K562 (cell line): ENCODE data around the gene DPP3. TPM values are rescaled to one million over a fixed set of nuclear protein-coding genes. Genes with fewer than 3 reads are reported as not detected.

Experiments
- BRF1 ChIP-seq: IDR thresholded peaks from 3 replicates; pipeline ENCODE4 v1.6.1; 2011; ENCODE audit warnings: borderline replicate concordance, mild to moderate bottlenecking; ENCODE audit not compliant: insufficient read length; ENCODE audit errors: extremely low read depth
- CREM ChIP-seq: IDR thresholded peaks from 2 replicates; pipeline ENCODE4 v1.6.1; 2014; ENCODE audit warnings: antibody characterized with exemption, low read depth
- EHMT2 ChIP-seq: fragments of 450-650 bp; IDR thresholded peaks from 2 replicates; pipeline ENCODE4 v1.6.1; 2018; ENCODE audit warnings: antibody characterized with exemption
- HLTF ChIP-seq: fragments of 450-650 bp; IDR thresholded peaks from 2 replicates; pipeline ENCODE4 v1.6.1; 2016
- MCM2 ChIP-seq: fragments of 450-650 bp; IDR thresholded peaks from 2 replicates; pipeline ENCODE4 v1.6.1; 2017; ENCODE audit warnings: low read depth, mild to moderate bottlenecking
- MYBL2 ChIP-seq, 2 experiments: fragments of 450-650 bp in 1 of 2; sonication (generic) in 1 of 2; formaldehyde crosslinking in 1 of 2; IDR thresholded peaks; 2 replicates each; pipeline versions ENCODE4 v1.6.1 to v1.8.1; 2017 to 2022; ENCODE audit warnings: borderline replicate concordance in 1 of 2, inconsistent platforms in 1 of 2, low read depth in 1 of 2, mild to moderate bottlenecking in 1 of 2, missing genetic modification reagents in 1 of 2, moderate library complexity in 1 of 2
- NCOA6 ChIP-seq: fragments of 450-650 bp; IDR thresholded peaks from 2 replicates; pipeline ENCODE4 v1.6.1; 2017; ENCODE audit warnings: mild to moderate bottlenecking
- PHB2 ChIP-seq: fragments of 450-650 bp; IDR thresholded peaks from 2 replicates; pipeline ENCODE4 v1.6.1; 2017; ENCODE audit warnings: low read depth
- POLR2AphosphoS2 ChIP-seq: IDR thresholded peaks from 2 replicates; pipeline ENCODE4 v1.6.1; 2012; ENCODE audit warnings: low read length, improper control_type of control experiment
- SMAD3 ChIP-seq: fragments of 450-650 bp; formaldehyde crosslinking; conservative IDR thresholded peaks from 2 replicates; pipeline ENCODE4 v1.4.0; 2020; ENCODE audit warnings: mild to moderate bottlenecking
- SMARCA5 ChIP-seq: fragments of 450-650 bp; IDR thresholded peaks from 2 replicates; pipeline ENCODE4 v1.6.1; 2016
- SNRNP70 ChIP-seq: fragments of 200-400 bp; formaldehyde crosslinking; optimal IDR thresholded peaks from 2 replicates; pipeline ENCODE3; 2017; ENCODE audit warnings: low read depth, low read length
- TAL1 ChIP-seq: fragments of 450-650 bp; IDR thresholded peaks from 2 replicates; pipeline ENCODE4 v1.6.1; 2016; ENCODE audit warnings: mild to moderate bottlenecking
- XRCC5 ChIP-seq: fragments of 200-400 bp; formaldehyde crosslinking; IDR thresholded peaks from 2 replicates; pipeline ENCODE4 v1.6.1; 2017; ENCODE audit warnings: low read depth, mild to moderate bottlenecking, low read length
- ZNF780A ChIP-seq: fragments of 250-450 bp; sonication (Bioruptor Pico); IDR thresholded peaks from 2 replicates; pipeline ENCODE4 v1.5.0; 2021; ENCODE audit warnings: mild to moderate bottlenecking
- polyA plus RNA-seq, 8 experiments: library from polyadenylated mRNA; depleted of rRNA in 4 of 8; stranded (reverse) in 5 of 8; unstranded in 3 of 8; fragments of >200 nt; fragmentation: Nextera tagmentation in 2 of 8; fragmentation: Illumina TruSeq in 1 of 8; extraction: Ambion mirVana in 2 of 8; extraction: Trizol in 1 of 8; gene quantifications; 2 replicates each; pipeline versions ENCODE4 v1.2.1 to v1.2.3, GENCODE V29; 2011 to 2014; ENCODE audit warnings: inconsistent platforms in 1 of 8, missing spikeins in 1 of 8
- total RNA-seq, 7 experiments: library from RNA; depleted of rRNA in 6 of 7; stranded (reverse); fragments of >200 nt in 6 of 7; fragmentation: Illumina TruSeq in 2 of 7; extraction: Trizol in 2 of 7; gene quantifications; 2 replicates each; pipeline versions ENCODE4 v1.2.1 to v1.2.3, GENCODE V29; 2011 to 2021; ENCODE audit warnings: low replicate concordance in 1 of 7
- TF ChIP-seq, protein P1 (sequence below): fragments of 450-650 bp; formaldehyde crosslinking; IDR thresholded peaks from 2 replicates; pipeline ENCODE4 v1.4.0; 2020; ENCODE audit warnings: mild to moderate bottlenecking, moderate library complexity
- TF ChIP-seq, protein P2 (sequence below): fragments of 450-650 bp; conservative IDR thresholded peaks from 2 replicates; pipeline ENCODE4 v1.6.1; 2016; ENCODE audit warnings: missing genetic modification characterization, low read depth, mild to moderate bottlenecking, control low read depth, missing compliant biosample characterization
- TF ChIP-seq, protein P3 (sequence below), 2 experiments: IDR thresholded peaks; 2 replicates each; pipeline ENCODE4 v1.6.1; 2011; ENCODE audit warnings: borderline replicate concordance in 1 of 2, control low read depth in 1 of 2, low read depth in 1 of 2, low read length in 1 of 2, mild to moderate bottlenecking in 1 of 2, mixed read lengths in 1 of 2, moderate library complexity in 1 of 2; ENCODE audit not compliant: insufficient read depth in 1 of 2, insufficient read length in 1 of 2, poor library complexity in 1 of 2, severe bottlenecking in 1 of 2; ENCODE audit errors: extremely low read depth in 1 of 2
- TF ChIP-seq, protein P4 (sequence below): fragments of 450-650 bp; IDR thresholded peaks from 2 replicates; pipeline ENCODE4 v1.6.1; 2017; ENCODE audit warnings: antibody characterized with exemption
- TF ChIP-seq, protein P5 (sequence below): fragments of 450-650 bp; formaldehyde crosslinking; IDR thresholded peaks from 2 replicates; pipeline ENCODE4 v1.4.0; 2022; ENCODE audit warnings: mild to moderate bottlenecking, moderate library complexity

The DPP3 gene
- total and polyA plus RNA-seq, 9 of the 15 experiments (the other 6 are each of a cell fraction or from before 2014, with no cell fraction given), result 3.7 to 69.2 (median 43.3) TPM

DNA sequence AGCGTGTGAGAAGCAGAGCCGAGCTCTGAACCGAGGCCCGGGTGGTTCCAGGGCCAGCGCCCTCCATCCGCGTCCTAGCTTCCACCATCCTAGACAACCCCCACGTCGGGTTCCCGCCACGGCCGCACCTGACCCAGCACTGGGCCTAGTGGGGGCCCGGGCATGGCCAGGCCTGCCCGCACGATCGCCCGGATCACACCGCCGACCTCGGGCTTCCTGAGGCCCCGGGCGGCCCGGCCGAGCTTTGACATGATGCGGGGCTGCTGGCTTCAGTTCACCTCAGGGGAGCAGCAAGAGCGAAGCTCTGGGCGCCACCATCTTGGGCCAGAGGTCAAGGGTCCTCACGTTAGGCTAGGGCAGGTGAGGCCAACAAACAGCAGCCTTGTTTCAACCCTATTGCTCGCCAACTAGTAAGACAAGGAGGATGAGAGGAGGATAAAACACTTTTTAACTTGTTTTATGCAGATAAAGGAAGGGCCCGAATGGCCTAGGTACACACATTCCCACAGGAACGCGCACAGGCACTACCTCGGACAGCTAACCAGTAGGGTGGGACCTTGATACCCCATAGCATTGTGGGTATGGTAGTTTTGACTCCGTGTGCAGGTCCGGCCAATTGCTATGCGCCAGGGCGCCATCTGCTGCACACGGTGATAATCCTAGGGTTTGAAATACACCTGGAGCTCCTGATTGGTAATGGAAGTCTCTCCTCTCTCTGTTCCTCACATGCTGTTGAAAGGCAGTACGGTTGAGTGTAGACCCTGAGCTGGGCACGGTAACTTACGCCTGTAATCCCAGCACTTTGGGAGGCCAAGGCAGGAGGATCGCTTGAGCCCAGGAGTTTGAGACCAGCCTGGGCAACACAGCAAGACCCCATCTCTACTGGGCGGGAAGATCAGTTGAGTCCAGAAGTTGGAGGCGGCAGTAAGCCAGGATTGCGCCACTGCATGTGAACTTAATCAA is 41.4 kb upstream of the DPP3 start, which contains the start of gene MRPL11 (continued):
- TF ChIP-seq MYBL2 (IDR thresholded peaks at IDR 0.05; ENCODE audit: low read depth) (0 out of 2 replicates have a peak, but pooled peaks have one; percentile 33), MYBL2 (CRISPR knock-in tag; IDR thresholded peaks at IDR 0.05; ENCODE audit: borderline replicate concordance) (no peak; the same call in 1 of the 2 replicates), BRF1 (no peak), TAL1 (peak; percentile 30), MCM2 (no peak), CREM (peak; percentile 78; the same call in 1 of the 2 replicates), SMARCA5 (peak; percentile 91), XRCC5 (peak; percentile 82), EHMT2 (0 out of 2 replicates have a peak, but pooled peaks have one; percentile 37), SNRNP70 (no peak), ZNF780A (no peak), NCOA6 (peak; percentile 47; the same call in 1 of the 2 replicates), POLR2AphosphoS2 (no peak), HLTF (no peak), SMAD3 (CRISPR knock-in tag) (peak; percentile 31; the same call in 1 of the 2 replicates), PHB2 (no peak)
- TF ChIP-seq, protein P1, sequence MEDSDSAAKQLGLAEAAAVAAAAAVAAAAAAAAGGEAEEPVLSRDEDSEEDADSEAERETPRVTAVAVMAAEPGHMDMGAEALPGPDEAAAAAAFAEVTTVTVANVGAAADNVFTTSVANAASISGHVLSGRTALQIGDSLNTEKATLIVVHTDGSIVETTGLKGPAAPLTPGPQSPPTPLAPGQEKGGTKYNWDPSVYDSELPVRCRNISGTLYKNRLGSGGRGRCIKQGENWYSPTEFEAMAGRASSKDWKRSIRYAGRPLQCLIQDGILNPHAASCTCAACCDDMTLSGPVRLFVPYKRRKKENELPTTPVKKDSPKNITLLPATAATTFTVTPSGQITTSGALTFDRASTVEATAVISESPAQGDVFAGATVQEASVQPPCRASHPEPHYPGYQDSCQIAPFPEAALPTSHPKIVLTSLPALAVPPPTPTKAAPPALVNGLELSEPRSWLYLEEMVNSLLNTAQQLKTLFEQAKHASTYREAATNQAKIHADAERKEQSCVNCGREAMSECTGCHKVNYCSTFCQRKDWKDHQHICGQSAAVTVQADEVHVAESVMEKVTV (CRISPR knock-in tag), result peak; percentile 21; the same call in 1 of the 2 replicates
- TF ChIP-seq, protein P2, sequence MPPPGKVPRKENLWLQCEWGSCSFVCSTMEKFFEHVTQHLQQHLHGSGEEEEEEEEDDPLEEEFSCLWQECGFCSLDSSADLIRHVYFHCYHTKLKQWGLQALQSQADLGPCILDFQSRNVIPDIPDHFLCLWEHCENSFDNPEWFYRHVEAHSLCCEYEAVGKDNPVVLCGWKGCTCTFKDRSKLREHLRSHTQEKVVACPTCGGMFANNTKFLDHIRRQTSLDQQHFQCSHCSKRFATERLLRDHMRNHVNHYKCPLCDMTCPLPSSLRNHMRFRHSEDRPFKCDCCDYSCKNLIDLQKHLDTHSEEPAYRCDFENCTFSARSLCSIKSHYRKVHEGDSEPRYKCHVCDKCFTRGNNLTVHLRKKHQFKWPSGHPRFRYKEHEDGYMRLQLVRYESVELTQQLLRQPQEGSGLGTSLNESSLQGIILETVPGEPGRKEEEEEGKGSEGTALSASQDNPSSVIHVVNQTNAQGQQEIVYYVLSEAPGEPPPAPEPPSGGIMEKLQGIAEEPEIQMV (tag), result no peak
- TF ChIP-seq, protein P3, sequence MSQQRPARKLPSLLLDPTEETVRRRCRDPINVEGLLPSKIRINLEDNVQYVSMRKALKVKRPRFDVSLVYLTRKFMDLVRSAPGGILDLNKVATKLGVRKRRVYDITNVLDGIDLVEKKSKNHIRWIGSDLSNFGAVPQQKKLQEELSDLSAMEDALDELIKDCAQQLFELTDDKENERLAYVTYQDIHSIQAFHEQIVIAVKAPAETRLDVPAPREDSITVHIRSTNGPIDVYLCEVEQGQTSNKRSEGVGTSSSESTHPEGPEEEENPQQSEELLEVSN (IDR thresholded peaks at IDR 0.05; ENCODE audit: borderline replicate concordance in 1 of 2, extremely low read depth in 1 of 2, insufficient read depth in 1 of 2, insufficient read length in 1 of 2, low read depth in 1 of 2, low read length in 1 of 2, poor library complexity in 1 of 2, severe bottlenecking in 1 of 2), result peak; percentile 12 to 21
- TF ChIP-seq, protein P4, sequence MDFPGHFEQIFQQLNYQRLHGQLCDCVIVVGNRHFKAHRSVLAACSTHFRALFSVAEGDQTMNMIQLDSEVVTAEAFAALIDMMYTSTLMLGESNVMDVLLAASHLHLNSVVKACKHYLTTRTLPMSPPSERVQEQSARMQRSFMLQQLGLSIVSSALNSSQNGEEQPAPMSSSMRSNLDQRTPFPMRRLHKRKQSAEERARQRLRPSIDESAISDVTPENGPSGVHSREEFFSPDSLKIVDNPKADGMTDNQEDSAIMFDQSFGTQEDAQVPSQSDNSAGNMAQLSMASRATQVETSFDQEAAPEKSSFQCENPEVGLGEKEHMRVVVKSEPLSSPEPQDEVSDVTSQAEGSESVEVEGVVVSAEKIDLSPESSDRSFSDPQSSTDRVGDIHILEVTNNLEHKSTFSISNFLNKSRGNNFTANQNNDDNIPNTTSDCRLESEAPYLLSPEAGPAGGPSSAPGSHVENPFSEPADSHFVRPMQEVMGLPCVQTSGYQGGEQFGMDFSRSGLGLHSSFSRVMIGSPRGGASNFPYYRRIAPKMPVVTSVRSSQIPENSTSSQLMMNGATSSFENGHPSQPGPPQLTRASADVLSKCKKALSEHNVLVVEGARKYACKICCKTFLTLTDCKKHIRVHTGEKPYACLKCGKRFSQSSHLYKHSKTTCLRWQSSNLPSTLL, result no peak
- TF ChIP-seq, protein P5, sequence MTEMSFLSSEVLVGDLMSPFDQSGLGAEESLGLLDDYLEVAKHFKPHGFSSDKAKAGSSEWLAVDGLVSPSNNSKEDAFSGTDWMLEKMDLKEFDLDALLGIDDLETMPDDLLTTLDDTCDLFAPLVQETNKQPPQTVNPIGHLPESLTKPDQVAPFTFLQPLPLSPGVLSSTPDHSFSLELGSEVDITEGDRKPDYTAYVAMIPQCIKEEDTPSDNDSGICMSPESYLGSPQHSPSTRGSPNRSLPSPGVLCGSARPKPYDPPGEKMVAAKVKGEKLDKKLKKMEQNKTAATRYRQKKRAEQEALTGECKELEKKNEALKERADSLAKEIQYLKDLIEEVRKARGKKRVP, result no peak
